Activated T-helper 1 cell treated with anti-CD3 and anti-CD28 coated beads, Interleukin-12 subunit alpha, Interleukin-12 subunit beta, Interleukin-2, Interleukin-4 antibody, amounts not matched to agents 30 ng/mL and 10 ng/mL and 1 ng/mL, durations not matched to agents 14 hours and 24 hours and 36 hours (primary cell): ENCODE results near the gene FCRL6. TPM values are rescaled to one million over a fixed set of nuclear protein-coding genes. Genes with fewer than 3 reads are reported as not detected.

ENCODE experiments used
- DNase-seq: peaks from one replicate; pipeline ENCODE4 v3.0.0; 2021; ENCODE audit warnings: low spot score
- H3K27ac Mint-ChIP-seq: one replicate; pipeline ENCODE4 v1.8.0; 2021; ENCODE audit warnings: mild to moderate bottlenecking, mixed read lengths
- H3K27me3 Mint-ChIP-seq: one replicate; pipeline ENCODE4 v1.8.0; 2022; ENCODE audit warnings: mild to moderate bottlenecking, moderate library complexity, mixed read lengths; ENCODE audit not compliant: insufficient read depth
- H3K36me3 Mint-ChIP-seq: one replicate; pipeline ENCODE4 v1.8.0; 2021; ENCODE audit warnings: low read depth, mixed read lengths
- H3K4me1 Mint-ChIP-seq: one replicate; pipeline ENCODE4 v1.8.0; 2021; ENCODE audit warnings: low read depth, mixed read lengths
- H3K4me3 Mint-ChIP-seq: one replicate; pipeline ENCODE4 v1.8.0; 2021; ENCODE audit warnings: mild to moderate bottlenecking, moderate library complexity, mixed read lengths
- H3K9me3 Mint-ChIP-seq: one replicate; pipeline ENCODE4 v1.8.0; 2021; ENCODE audit warnings: mixed read lengths
- intact Hi-C: fragments of 100-400 bp; cut with micrococcal nuclease; formaldehyde crosslinking; loops from one replicate; pipeline ENCODE4 v1.15.1; 2024
- total RNA-seq: library from RNA; stranded (reverse); gene quantifications from 2 replicates; pipeline ENCODE4 v1.2.3, GENCODE V29; 2022

The FCRL6 gene
- total RNA-seq, 1 donor from 2014 or later = not detected

GRCh38 chr1:159829822-159830465 is 27.8 kb downstream of the FCRL6 start:
- Mint-ChIP-seq H3K4me1 (peaks cover 43% of the 10 kb centered on the region), H3K9me3 (no peaks in the 10 kb centered on the region), H3K36me3 (peaks cover 3% of the 10 kb centered on the region), H3K27ac (no peak overlapping the region), H3K4me3 (no peak overlapping the region), H3K27me3 (peaks cover 40% of the 10 kb centered on the region)
- DNase-seq = no peak
- intact Hi-C loops = no loop called here

GRCh38 chr1:159830722-159831121 is 28.6 kb downstream of the FCRL6 start:
- no peak for DNase-seq
- Mint-ChIP-seq H3K4me3 (no peak overlapping the region), H3K4me1 (peaks cover 35% of the 10 kb centered on the region), H3K36me3 (peaks cover 1% of the 10 kb centered on the region), H3K27me3 (peaks cover 37% of the 10 kb centered on the region), H3K27ac (no peak overlapping the region), H3K9me3 (no peaks in the 10 kb centered on the region)
- intact Hi-C loops = no loop called here

- H3K36me3 Mint-ChIP-seq = peaks cover 1% of the 10 kb centered on the region
- H3K4me3 Mint-ChIP-seq = no peak overlapping the region
These were observed 29.4 kb downstream of the FCRL6 start for GRCh38 chr1:159831412-159832141.

GRCh38 chr1:159832309-159832708 is 30.1 kb downstream of the FCRL6 start:
- Mint-ChIP-seq H3K9me3 (no peaks in the 10 kb centered on the region), H3K27me3 (peaks cover 45% of the 10 kb centered on the region), H3K36me3 (peaks cover 1% of the 10 kb centered on the region), H3K4me3 (no peak overlapping the region), H3K27ac (no peak overlapping the region), H3K4me1 (peaks cover 19% of the 10 kb centered on the region)
- DNase-seq = no peak
- intact Hi-C loops = no loop called here

More at GRCh38 chr1:159831412-159832141, 29.4 kb downstream of the FCRL6 start:
- no peak for DNase-seq
- intact Hi-C loops = no loop called here
- H3K27ac Mint-ChIP-seq = no peak overlapping the region
- peaks cover 27% of the 10 kb centered on the region for H3K4me1 Mint-ChIP-seq
- peaks cover 42% of the 10 kb centered on the region for H3K27me3 Mint-ChIP-seq
- H3K9me3 Mint-ChIP-seq = no peaks in the 10 kb centered on the region

GRCh38 chr1:159835356-159835755 is 33.2 kb downstream of the FCRL6 start:
- no peaks in the 10 kb centered on the region for H3K9me3 Mint-ChIP-seq
- no peak overlapping the region for H3K27ac Mint-ChIP-seq
- H3K4me1 Mint-ChIP-seq = peaks cover 6% of the 10 kb centered on the region
- H3K4me3 Mint-ChIP-seq = no peak overlapping the region
- no peaks in the 10 kb centered on the region for H3K36me3 Mint-ChIP-seq
- DNase-seq = no peak
- intact Hi-C loops = no loop called here
- peaks cover 43% of the 10 kb centered on the region for H3K27me3 Mint-ChIP-seq

- H3K36me3 Mint-ChIP-seq = no peaks in the 10 kb centered on the region
- no peak overlapping the region for H3K4me3 Mint-ChIP-seq
- intact Hi-C loops = no loop called here
These were observed 33.8 kb downstream of the FCRL6 start for GRCh38 chr1:159835862-159836525.

GRCh38 chr1:159838715-159839114 is 36.6 kb downstream of the FCRL6 start:
- H3K36me3 Mint-ChIP-seq = no peaks in the 10 kb centered on the region
- intact Hi-C loops = no loop called here
- H3K4me1 Mint-ChIP-seq = peaks cover 6% of the 10 kb centered on the region
- DNase-seq = no peak
- H3K4me3 Mint-ChIP-seq = no peak overlapping the region
- H3K27me3 Mint-ChIP-seq = peaks cover 29% of the 10 kb centered on the region
- no peaks in the 10 kb centered on the region for H3K9me3 Mint-ChIP-seq
- H3K27ac Mint-ChIP-seq = no peak overlapping the region

More at GRCh38 chr1:159835862-159836525, 33.8 kb downstream of the FCRL6 start:
- Mint-ChIP-seq H3K27me3 (peaks cover 42% of the 10 kb centered on the region), H3K4me1 (peaks cover 6% of the 10 kb centered on the region), H3K27ac (no peak overlapping the region), H3K9me3 (no peaks in the 10 kb centered on the region)
- DNase-seq = no peak

GRCh38 chr1:159839116-159839849 is 37.1 kb downstream of the FCRL6 start:
- H3K27ac Mint-ChIP-seq = no peak overlapping the region
- H3K9me3 Mint-ChIP-seq = no peaks in the 10 kb centered on the region
- DNase-seq = no peak
- peaks cover 33% of the 10 kb centered on the region for H3K27me3 Mint-ChIP-seq
- peaks cover 6% of the 10 kb centered on the region for H3K4me1 Mint-ChIP-seq
- H3K4me3 Mint-ChIP-seq = no peak overlapping the region
- H3K36me3 Mint-ChIP-seq = no peaks in the 10 kb centered on the region
- intact Hi-C loops = no loop called here

GRCh38 chr1:159841749-159842148 is 39.6 kb downstream of the FCRL6 start:
- no peak overlapping the region for H3K4me3 Mint-ChIP-seq
- no peak for DNase-seq
- no peaks in the 10 kb centered on the region for H3K36me3 Mint-ChIP-seq
- no peaks in the 10 kb centered on the region for H3K9me3 Mint-ChIP-seq
- intact Hi-C loops = no loop called here
- H3K27ac Mint-ChIP-seq = no peak overlapping the region
- peaks cover 6% of the 10 kb centered on the region for H3K4me1 Mint-ChIP-seq
- H3K27me3 Mint-ChIP-seq = peaks cover 24% of the 10 kb centered on the region

- peaks cover 6% of the 10 kb centered on the region for H3K4me1 Mint-ChIP-seq
- no peak overlapping the region for H3K4me3 Mint-ChIP-seq
These were observed 41.3 kb downstream of the FCRL6 start for GRCh38 chr1:159843459-159843858.

GRCh38 chr1:159845751-159846629 is 43.8 kb downstream of the FCRL6 start:
- Mint-ChIP-seq H3K27me3 (peaks cover 27% of the 10 kb centered on the region), H3K4me3 (no peak overlapping the region), H3K4me1 (no peaks in the 10 kb centered on the region), H3K36me3 (no peaks in the 10 kb centered on the region), H3K27ac (no peak overlapping the region), H3K9me3 (no peaks in the 10 kb centered on the region)
- DNase-seq = no peak
- intact Hi-C loops = no loop called here

More at GRCh38 chr1:159843459-159843858, 41.3 kb downstream of the FCRL6 start:
- Mint-ChIP-seq H3K27ac (no peak overlapping the region), H3K9me3 (no peaks in the 10 kb centered on the region), H3K27me3 (peaks cover 23% of the 10 kb centered on the region), H3K36me3 (no peaks in the 10 kb centered on the region)
- intact Hi-C loops = no loop called here
- no peak for DNase-seq

GRCh38 chr1:159847231-159847630 is 45.1 kb downstream of the FCRL6 start:
- peaks cover 39% of the 10 kb centered on the region for H3K27me3 Mint-ChIP-seq
- intact Hi-C loops = no loop called here
- no peak overlapping the region for H3K27ac Mint-ChIP-seq
- no peak for DNase-seq
- no peaks in the 10 kb centered on the region for H3K36me3 Mint-ChIP-seq
- H3K4me3 Mint-ChIP-seq = no peak overlapping the region
- H3K4me1 Mint-ChIP-seq = no peaks in the 10 kb centered on the region
- no peaks in the 10 kb centered on the region for H3K9me3 Mint-ChIP-seq
